Gastrocnemius medialis (tissue), 4 donors: ENCODE measurements around the gene RPS29. TPM values are rescaled to one million over a fixed set of nuclear protein-coding genes. Genes with fewer than 3 reads are reported as not detected.

Source experiments
- ATAC-seq, 2 donors: fragments of 150-250 bp; one replicate each; pipeline ENCODE4 v1.9.1; 2016
- DNase-seq, 2 donors: peaks; one replicate each; pipeline ENCODE4 v3.0.0-alpha.2; 2019
- H3K27ac ChIP-seq, 4 donors: fragments of 200-600 bp; sonication (generic); 1 replicate in 1 of 4; 2 replicates in 3 of 4; pipeline ENCODE4 v1.5.1; 2016 to 2018; ENCODE audit warnings: mild to moderate bottlenecking in 2 of 4, moderate library complexity in 1 of 4
- H3K27me3 ChIP-seq, 3 donors: fragments of 200-600 bp; sonication (generic) in 2 of 3; 1 replicate in 1 of 3; 2 replicates in 2 of 3; pipeline versions ENCODE4 v1.5.1 to v1.6.0; 2016 to 2019; ENCODE audit warnings: mild to moderate bottlenecking in 1 of 3, moderate library complexity in 1 of 3
- H3K36me3 ChIP-seq, 2 donors: fragments of 200-600 bp; sonication (generic) in 1 of 2; one replicate each; pipeline ENCODE4 v1.5.1; 2017 to 2018
- H3K4me1 ChIP-seq, 2 donors: fragments of 200-600 bp; sonication (generic) in 1 of 2; one replicate each; pipeline ENCODE4 v1.5.1; 2016 to 2017; ENCODE audit warnings: mild to moderate bottlenecking in 2 of 2
- H3K4me3 ChIP-seq, 4 donors: fragments of 200-600 bp; sonication (generic) in 3 of 4; 1 replicate in 1 of 4; 2 replicates in 3 of 4; pipeline ENCODE4 v1.5.1; 2016 to 2019; ENCODE audit warnings: mild to moderate bottlenecking in 2 of 4
- H3K9me3 ChIP-seq, 3 donors: fragments of 200-600 bp; sonication (generic) in 2 of 3; 1 replicate in 1 of 3; 2 replicates in 2 of 3; pipeline ENCODE4 v1.5.1; 2016 to 2019
- CTCF ChIP-seq, 5 experiments: fragments of 450-650 bp in 3 of 5; fragments of 200-600 bp in 2 of 5; sonication (generic) in 2 of 5; IDR thresholded peaks in 4 of 5; conservative IDR thresholded peaks in 1 of 5; 1 replicate in 4 of 5; 2 replicates in 1 of 5; pipeline ENCODE4 v1.5.1; 2016 to 2019; ENCODE audit warnings: antibody characterized with exemption in 5 of 5, mild to moderate bottlenecking in 3 of 5, moderate library complexity in 3 of 5
- POLR2A ChIP-seq, 2 donors: fragments of 450-650 bp; IDR thresholded peaks; one replicate each; pipeline ENCODE4 v1.6.1; 2017; ENCODE audit warnings: antibody characterized with exemption in 2 of 2, mild to moderate bottlenecking in 2 of 2, moderate library complexity in 2 of 2
- in situ Hi-C, 4 donors: fragments of 200-750 bp; cut with MboI; loops; one replicate each; pipeline versions ENCODE4 v1.15.0 to v1.8.0; 2017; ENCODE audit warnings: low sequenced_read_pairs in 4 of 4
- intact Hi-C: fragments of 100-400 bp; cut with DNase I; formaldehyde crosslinking; loops from one replicate; pipeline ENCODE4 v1.15.1; 2023; ENCODE audit warnings: low total_unique reads
- total RNA-seq, 4 donors: library from RNA; depleted of rRNA; stranded (reverse); fragments of >200 nt; gene quantifications; one replicate each; pipeline versions ENCODE4 v1.1.0 to v1.2.3, GENCODE V29; 2016

RPS29 gene
- total RNA-seq, 4 donors from 2014 or later: 6,799 to 10,395 (median 8,793) TPM

GRCh38 chr14:49559979-49560768 lies 26.0 kb downstream of the RPS29 start:
- TF ChIP-seq POLR2A (IDR thresholded peaks at IDR 0.05) (no peak), CTCF (IDR thresholded peaks at IDR 0.05 in 4 of 5, conservative IDR thresholded peaks at IDR 0.05 in 1 of 5) (no peak)
- Histone ChIP-seq H3K27ac (no peak overlapping the region), H3K9me3 (no peaks in the 10 kb centered on the region), H3K4me1 (no peaks in the 10 kb centered on the region), H3K36me3 (no peaks in the 10 kb centered on the region), H3K4me3 (no peak overlapping the region), H3K27me3 (no peaks in the 10 kb centered on the region)
- ATAC-seq (no peak), DNase-seq (no peak)
- intact Hi-C loops: no loop called here
- in situ Hi-C loops: no loop called here

- no peak for DNase-seq
- TF ChIP-seq CTCF (IDR thresholded peaks at IDR 0.05 in 4 of 5, conservative IDR thresholded peaks at IDR 0.05 in 1 of 5): no peak
- no peak for TF ChIP-seq POLR2A (IDR thresholded peaks at IDR 0.05)
- intact Hi-C loops: no loop called here
- Histone ChIP-seq H3K9me3 (no peaks in the 10 kb centered on the region), H3K27ac (no peak overlapping the region), H3K27me3 (no peaks in the 10 kb centered on the region), H3K4me1 (no peaks in the 10 kb centered on the region), H3K4me3 (no peak overlapping the region), H3K36me3 (no peaks in the 10 kb centered on the region)
- no peak for ATAC-seq
- in situ Hi-C loops: no loop called here
Measured at GRCh38 chr14:49553892-49554291, 32.3 kb downstream of the RPS29 start.

GRCh38 chr14:49553106-49553505 lies 33.1 kb downstream of the RPS29 start:
- Histone ChIP-seq H3K4me3 (no peak overlapping the region), H3K36me3 (no peaks in the 10 kb centered on the region), H3K9me3 (no peaks in the 10 kb centered on the region), H3K27ac (no peak overlapping the region), H3K27me3 (no peaks in the 10 kb centered on the region), H3K4me1 (no peaks in the 10 kb centered on the region)
- in situ Hi-C loops (no loop called here), intact Hi-C loops (no loop called here)
- DNase-seq (no peak), ATAC-seq (no peak)
- TF ChIP-seq POLR2A (IDR thresholded peaks at IDR 0.05): no peak
- TF ChIP-seq CTCF (IDR thresholded peaks at IDR 0.05 in 4 of 5, conservative IDR thresholded peaks at IDR 0.05 in 1 of 5): no peak

GRCh38 chr14:49551569-49551968 lies 34.6 kb downstream of the RPS29 start:
- no peaks in the 10 kb centered on the region for H3K27me3 ChIP-seq
- no peaks in the 10 kb centered on the region for H3K36me3 ChIP-seq
- H3K4me3 ChIP-seq: no peak overlapping the region
- H3K9me3 ChIP-seq: no peaks in the 10 kb centered on the region
- H3K4me1 ChIP-seq: no peaks in the 10 kb centered on the region
- DNase-seq (no peak), ATAC-seq (no peak)
- intact Hi-C loops (no loop called here), in situ Hi-C loops (no loop called here)
- H3K27ac ChIP-seq: no peak overlapping the region
- TF ChIP-seq POLR2A (IDR thresholded peaks at IDR 0.05): no peak
- TF ChIP-seq CTCF (IDR thresholded peaks at IDR 0.05 in 4 of 5, conservative IDR thresholded peaks at IDR 0.05 in 1 of 5): no peak
